HepG2 (cell line): ENCODE results near the gene ZNF213. TPM values are rescaled to one million over a fixed set of nuclear protein-coding genes. Genes with fewer than 3 reads are reported as not detected.

Experiments used
- FOXM1 ChIP-seq: sonication (generic); formaldehyde crosslinking; IDR thresholded peaks from 2 replicates; pipeline ENCODE4 v1.5.0; 2020; ENCODE audit warnings: missing genetic modification reagents
- GTF3A ChIP-seq: sonication (generic); formaldehyde crosslinking; conservative IDR thresholded peaks from 2 replicates; pipeline ENCODE4 v1.4.0; 2020; ENCODE audit warnings: mild to moderate bottlenecking, missing genetic modification reagents
- HNF4G ChIP-seq, 2 experiments: sonication (generic) in 1 of 2; formaldehyde crosslinking in 1 of 2; IDR thresholded peaks; 2 replicates each; pipeline versions ENCODE4 v1.4.0 to v1.6.1; 2011 to 2020; ENCODE audit warnings: borderline replicate concordance in 2 of 2, low read depth in 2 of 2, mild to moderate bottlenecking in 2 of 2, low read length in 1 of 2, missing genetic modification reagents in 1 of 2, moderate library complexity in 1 of 2
- NRL ChIP-seq: sonication (generic); formaldehyde crosslinking; IDR thresholded peaks from 2 replicates; pipeline ENCODE4 v1.5.0; 2020; ENCODE audit warnings: missing genetic modification reagents, mild to moderate bottlenecking, moderate library complexity, borderline replicate concordance
- POLR2A ChIP-seq, 2 experiments: IDR thresholded peaks; 2 replicates each; pipeline ENCODE4 v1.6.1; 2011; ENCODE audit warnings: low read depth in 2 of 2, low read length in 2 of 2, mild to moderate bottlenecking in 1 of 2, moderate library complexity in 1 of 2; ENCODE audit not compliant: insufficient read depth in 1 of 2
- PRMT3 ChIP-seq: sonication (generic); formaldehyde crosslinking; IDR thresholded peaks from 2 replicates; pipeline ENCODE4 v1.8.1; 2022; ENCODE audit warnings: low read depth, mild to moderate bottlenecking, moderate library complexity, missing genetic modification reagents, borderline replicate concordance
- TEAD3 ChIP-seq: optimal IDR thresholded peaks from 2 replicates; pipeline ENCODE3; 2016; ENCODE audit warnings: borderline replicate concordance
- XRCC5 ChIP-seq: fragments of 200-400 bp; formaldehyde crosslinking; optimal IDR thresholded peaks from 2 replicates; pipeline ENCODE3; 2017; ENCODE audit warnings: mild to moderate bottlenecking, low read length
- ZKSCAN1 ChIP-seq: fragments of 150-350 bp; IDR thresholded peaks from 2 replicates; pipeline ENCODE4 v1.6.1; 2014; ENCODE audit warnings: low read length
- ZNF234 ChIP-seq: sonication (generic); formaldehyde crosslinking; conservative IDR thresholded peaks from 2 replicates; pipeline ENCODE4 v1.5.1; 2020; ENCODE audit warnings: mild to moderate bottlenecking, missing genetic modification reagents
- ZNF501 ChIP-seq: sonication (generic); formaldehyde crosslinking; IDR thresholded peaks from 2 replicates; pipeline ENCODE4 v1.5.1; 2020; ENCODE audit warnings: mild to moderate bottlenecking, moderate library complexity, missing genetic modification reagents
- ZNF563 ChIP-seq: sonication (generic); formaldehyde crosslinking; IDR thresholded peaks from 2 replicates; pipeline ENCODE4 v1.8.0; 2022; ENCODE audit warnings: mild to moderate bottlenecking, moderate library complexity, missing genetic modification reagents
- ZNF761 ChIP-seq: sonication (generic); formaldehyde crosslinking; conservative IDR thresholded peaks from 2 replicates; pipeline ENCODE4 v1.4.0; 2020; ENCODE audit warnings: mild to moderate bottlenecking, missing genetic modification reagents
- ZZZ3 ChIP-seq: sonication (generic); formaldehyde crosslinking; IDR thresholded peaks from 2 replicates; pipeline ENCODE4 v1.4.0; 2020; ENCODE audit warnings: missing genetic modification reagents, mild to moderate bottlenecking, borderline replicate concordance
- polyA plus RNA-seq, 8 experiments: library from polyadenylated mRNA; depleted of rRNA in 3 of 8; stranded (reverse) in 7 of 8; unstranded in 1 of 8; fragments of >200 nt; fragmentation: Illumina TruSeq in 4 of 8; extraction: Trizol in 4 of 8; gene quantifications; 2 replicates each; pipeline versions ENCODE4 v1.2.1 to v1.2.3, GENCODE V29; 2011 to 2016; ENCODE audit warnings: low read depth in 4 of 8, missing spikeins in 1 of 8, mixed read lengths in 1 of 8; ENCODE audit not compliant: insufficient read depth in 1 of 8
- total RNA-seq, 5 experiments: library from RNA; depleted of rRNA; stranded (reverse); fragments of >200 nt; fragmentation: Illumina TruSeq; extraction: Trizol; gene quantifications; 2 replicates each; pipeline ENCODE4 v1.2.3, GENCODE V29; 2016; ENCODE audit warnings: low read depth in 1 of 5
- TF ChIP-seq, protein P1 (sequence below): IDR thresholded peaks from 2 replicates; pipeline ENCODE4 v1.6.1; 2012; ENCODE audit warnings: low read length, improper control_type of control experiment
- TF ChIP-seq, protein P2 (sequence below): IDR thresholded peaks from 2 replicates; pipeline ENCODE4 v1.6.1; 2016; ENCODE audit warnings: low read depth
- TF ChIP-seq, protein P3 (sequence below): IDR thresholded peaks from 2 replicates; pipeline ENCODE4 v1.6.1; 2016; ENCODE audit warnings: missing genetic modification reagents, missing compliant biosample characterization
- TF ChIP-seq, protein P4 (sequence below): sonication (generic); formaldehyde crosslinking; conservative IDR thresholded peaks from 2 replicates; pipeline ENCODE4 v1.5.0; 2020; ENCODE audit warnings: missing genetic modification reagents
- TF ChIP-seq, protein P5 (sequence below): IDR thresholded peaks from 2 replicates; pipeline ENCODE4 v1.6.1; 2016; ENCODE audit warnings: missing biosample characterization, missing genetic modification reagents, low read depth

Gene ZNF213
- total and polyA plus RNA-seq, 2 of the 13 experiments (the other 11 are each of a cell fraction or from before 2014, with no cell fraction given) = 0.59 to 0.97 TPM

DNA sequence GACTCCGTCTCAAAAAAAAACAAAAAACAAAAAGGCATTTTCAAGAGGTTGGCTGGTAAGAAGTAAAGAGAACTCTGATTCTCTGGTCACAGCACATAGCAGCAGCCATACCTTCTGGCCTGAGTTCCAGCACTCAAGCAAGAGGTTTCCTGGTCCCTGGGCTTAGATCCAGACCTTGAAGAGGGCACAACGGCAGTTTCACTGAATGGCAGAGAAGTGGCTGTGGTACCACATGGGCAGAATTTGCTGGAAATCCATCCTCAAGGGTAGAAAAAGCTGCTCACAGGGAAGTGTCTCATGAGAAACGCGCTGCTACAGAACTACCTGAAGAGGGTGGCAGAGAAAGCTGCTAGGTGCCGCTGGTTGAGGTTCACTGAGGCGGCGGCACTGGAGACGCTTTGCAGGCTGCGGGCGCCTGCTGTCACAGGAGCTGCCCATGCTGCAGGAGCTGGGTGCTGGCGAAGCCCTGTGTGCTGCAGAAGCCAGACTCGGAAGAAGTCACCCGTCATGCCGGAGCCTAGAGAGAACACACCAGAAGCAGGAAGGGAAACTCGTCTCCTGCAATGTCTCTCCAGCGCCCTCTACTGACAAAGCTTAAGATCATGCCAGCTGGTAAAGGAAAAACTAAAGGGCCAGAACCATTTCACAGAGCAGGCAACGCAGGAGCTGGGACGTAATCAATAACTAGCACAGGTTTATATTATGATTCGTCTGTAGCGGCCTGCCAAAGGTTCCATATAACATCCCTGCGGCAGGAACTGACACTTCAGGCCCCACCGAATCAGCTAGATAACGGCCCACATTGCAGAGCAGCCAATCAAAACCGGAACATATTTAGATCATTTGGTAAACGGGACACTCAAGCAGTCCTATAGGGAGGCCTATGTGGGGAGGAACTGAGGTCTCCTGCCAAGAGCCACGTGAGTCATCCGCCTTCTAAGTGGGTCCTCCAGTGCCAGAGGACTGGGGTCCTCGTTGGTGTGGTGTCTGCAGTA, 5.4 kb upstream of the ZNF213 start (continued):
- TF ChIP-seq ZZZ3 (no peak), TEAD3 (CRISPR knock-in tag) (peak; percentile 27), HNF4G (IDR thresholded peaks at IDR 0.05; ENCODE audit: borderline replicate concordance, low read depth, low read length) (no peak), HNF4G (CRISPR knock-in tag; IDR thresholded peaks at IDR 0.05; ENCODE audit: borderline replicate concordance, low read depth) (no peak), ZNF563 (no peak), GTF3A (CRISPR knock-in tag) (0 out of 2 replicates have a peak, but pooled peaks have one; percentile 62), ZNF501 (CRISPR knock-in tag) (peak; percentile 71; the same call in 1 of the 2 replicates), POLR2A (IDR thresholded peaks at IDR 0.05; ENCODE audit: insufficient read depth in 1 of 2, low read depth in 2 of 2, low read length in 2 of 2) (peak in 1 of 2 experiments; percentile 39; a peak in 1 of 4 replicates), FOXM1 (CRISPR knock-in tag) (no peak), PRMT3 (CRISPR knock-in tag) (no peak), NRL (CRISPR knock-in tag) (0 out of 2 replicates have a peak, but pooled peaks have one; percentile 20), ZKSCAN1 (no peak), ZNF234 (CRISPR knock-in tag) (no peak), ZNF761 (0 out of 2 replicates have a peak, but pooled peaks have one; percentile 43), XRCC5 (peak; percentile 51)
- TF ChIP-seq, protein P1, sequence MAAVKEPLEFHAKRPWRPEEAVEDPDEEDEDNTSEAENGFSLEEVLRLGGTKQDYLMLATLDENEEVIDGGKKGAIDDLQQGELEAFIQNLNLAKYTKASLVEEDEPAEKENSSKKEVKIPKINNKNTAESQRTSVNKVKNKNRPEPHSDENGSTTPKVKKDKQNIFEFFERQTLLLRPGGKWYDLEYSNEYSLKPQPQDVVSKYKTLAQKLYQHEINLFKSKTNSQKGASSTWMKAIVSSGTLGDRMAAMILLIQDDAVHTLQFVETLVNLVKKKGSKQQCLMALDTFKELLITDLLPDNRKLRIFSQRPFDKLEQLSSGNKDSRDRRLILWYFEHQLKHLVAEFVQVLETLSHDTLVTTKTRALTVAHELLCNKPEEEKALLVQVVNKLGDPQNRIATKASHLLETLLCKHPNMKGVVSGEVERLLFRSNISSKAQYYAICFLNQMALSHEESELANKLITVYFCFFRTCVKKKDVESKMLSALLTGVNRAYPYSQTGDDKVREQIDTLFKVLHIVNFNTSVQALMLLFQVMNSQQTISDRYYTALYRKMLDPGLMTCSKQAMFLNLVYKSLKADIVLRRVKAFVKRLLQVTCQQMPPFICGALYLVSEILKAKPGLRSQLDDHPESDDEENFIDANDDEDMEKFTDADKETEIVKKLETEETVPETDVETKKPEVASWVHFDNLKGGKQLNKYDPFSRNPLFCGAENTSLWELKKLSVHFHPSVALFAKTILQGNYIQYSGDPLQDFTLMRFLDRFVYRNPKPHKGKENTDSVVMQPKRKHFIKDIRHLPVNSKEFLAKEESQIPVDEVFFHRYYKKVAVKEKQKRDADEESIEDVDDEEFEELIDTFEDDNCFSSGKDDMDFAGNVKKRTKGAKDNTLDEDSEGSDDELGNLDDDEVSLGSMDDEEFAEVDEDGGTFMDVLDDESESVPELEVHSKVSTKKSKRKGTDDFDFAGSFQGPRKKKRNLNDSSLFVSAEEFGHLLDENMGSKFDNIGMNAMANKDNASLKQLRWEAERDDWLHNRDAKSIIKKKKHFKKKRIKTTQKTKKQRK = no peak
- TF ChIP-seq, protein P2, sequence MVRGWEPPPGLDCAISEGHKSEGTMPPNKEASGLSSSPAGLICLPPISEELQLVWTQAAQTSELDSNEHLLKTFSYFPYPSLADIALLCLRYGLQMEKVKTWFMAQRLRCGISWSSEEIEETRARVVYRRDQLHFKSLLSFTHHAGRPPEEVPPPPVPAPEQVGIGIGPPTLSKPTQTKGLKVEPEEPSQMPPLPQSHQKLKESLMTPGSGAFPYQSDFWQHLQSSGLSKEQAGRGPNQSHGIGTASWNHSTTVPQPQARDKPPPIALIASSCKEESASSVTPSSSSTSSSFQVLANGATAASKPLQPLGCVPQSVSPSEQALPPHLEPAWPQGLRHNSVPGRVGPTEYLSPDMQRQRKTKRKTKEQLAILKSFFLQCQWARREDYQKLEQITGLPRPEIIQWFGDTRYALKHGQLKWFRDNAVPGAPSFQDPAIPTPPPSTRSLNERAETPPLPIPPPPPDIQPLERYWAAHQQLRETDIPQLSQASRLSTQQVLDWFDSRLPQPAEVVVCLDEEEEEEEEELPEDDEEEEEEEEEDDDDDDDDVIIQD (CRISPR knock-in tag) = peak; percentile 15; the same call in 1 of the 2 replicates
- TF ChIP-seq, protein P3, sequence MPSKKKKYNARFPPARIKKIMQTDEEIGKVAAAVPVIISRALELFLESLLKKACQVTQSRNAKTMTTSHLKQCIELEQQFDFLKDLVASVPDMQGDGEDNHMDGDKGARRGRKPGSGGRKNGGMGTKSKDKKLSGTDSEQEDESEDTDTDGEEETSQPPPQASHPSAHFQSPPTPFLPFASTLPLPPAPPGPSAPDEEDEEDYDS (CRISPR knock-in tag) = no peak
- TF ChIP-seq, protein P4, sequence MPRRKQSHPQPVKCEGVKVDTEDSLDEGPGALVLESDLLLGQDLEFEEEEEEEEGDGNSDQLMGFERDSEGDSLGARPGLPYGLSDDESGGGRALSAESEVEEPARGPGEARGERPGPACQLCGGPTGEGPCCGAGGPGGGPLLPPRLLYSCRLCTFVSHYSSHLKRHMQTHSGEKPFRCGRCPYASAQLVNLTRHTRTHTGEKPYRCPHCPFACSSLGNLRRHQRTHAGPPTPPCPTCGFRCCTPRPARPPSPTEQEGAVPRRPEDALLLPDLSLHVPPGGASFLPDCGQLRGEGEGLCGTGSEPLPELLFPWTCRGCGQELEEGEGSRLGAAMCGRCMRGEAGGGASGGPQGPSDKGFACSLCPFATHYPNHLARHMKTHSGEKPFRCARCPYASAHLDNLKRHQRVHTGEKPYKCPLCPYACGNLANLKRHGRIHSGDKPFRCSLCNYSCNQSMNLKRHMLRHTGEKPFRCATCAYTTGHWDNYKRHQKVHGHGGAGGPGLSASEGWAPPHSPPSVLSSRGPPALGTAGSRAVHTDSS = no peak
- TF ChIP-seq, protein P5, sequence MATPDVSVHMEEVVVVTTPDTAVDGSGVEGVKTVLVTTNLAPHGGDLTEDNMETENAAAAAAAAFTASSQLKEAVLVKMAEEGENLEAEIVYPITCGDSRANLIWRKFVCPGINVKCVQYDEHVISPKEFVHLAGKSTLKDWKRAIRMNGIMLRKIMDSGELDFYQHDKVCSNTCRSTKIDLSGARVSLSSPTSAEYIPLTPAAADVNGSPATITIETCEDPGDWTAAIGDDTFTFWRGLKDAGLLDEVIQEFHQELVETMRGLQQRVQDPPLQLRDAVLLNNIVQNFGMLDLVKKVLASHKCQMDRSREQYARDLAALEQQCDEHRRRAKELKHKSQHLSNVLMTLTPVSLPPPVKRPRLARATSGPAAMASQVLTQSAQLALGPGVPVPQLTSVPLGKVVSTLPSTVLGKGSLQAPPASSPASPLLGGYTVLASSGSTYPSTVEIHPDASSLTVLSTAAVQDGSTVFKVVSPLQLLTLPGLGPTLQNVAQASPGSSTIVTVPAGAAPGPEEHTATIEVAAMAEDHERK (CRISPR knock-in tag) = no peak
